ENCODE data around the gene TTC22.

Gene TTC22

GRCh38 chr1:54812801-54813484, 11.8 kb upstream of the TTC22 start:
- no peak for TF ChIP-seq CTCF (IDR thresholded peaks at IDR 0.05; ENCODE audit: low read depth, low read length)
- H3K4me3 ChIP-seq (ENCODE audit: low read depth, low read length): no peak overlapping the region

GRCh38 chr1:54811739-54812655, 10.9 kb upstream of the TTC22 start:
- no peak for TF ChIP-seq CTCF (IDR thresholded peaks at IDR 0.05; ENCODE audit: low read depth, low read length)
- no peak overlapping the region for H3K4me3 ChIP-seq (ENCODE audit: low read depth, low read length)

- no peak overlapping the region for H3K4me3 ChIP-seq (ENCODE audit: low read depth, low read length)
- no peak for TF ChIP-seq CTCF (IDR thresholded peaks at IDR 0.05; ENCODE audit: low read depth, low read length)
Measured at GRCh38 chr1:54811066-54811465, 9.9 kb upstream of the TTC22 start.

- no peak overlapping the region for H3K4me3 ChIP-seq (ENCODE audit: low read depth, low read length)
- TF ChIP-seq CTCF (IDR thresholded peaks at IDR 0.05; ENCODE audit: low read depth, low read length): peak; percentile 77
Measured at GRCh38 chr1:54810153-54810942, 9.2 kb upstream of the TTC22 start.

GRCh38 chr1:54809496-54810074, 8.5 kb upstream of the TTC22 start:
- no peak for TF ChIP-seq CTCF (IDR thresholded peaks at IDR 0.05; ENCODE audit: low read depth, low read length)
- no peak overlapping the region for H3K4me3 ChIP-seq (ENCODE audit: low read depth, low read length)

GRCh38 chr1:54808443-54809207, 7.5 kb upstream of the TTC22 start:
- peak; percentile 47 for TF ChIP-seq CTCF (IDR thresholded peaks at IDR 0.05; ENCODE audit: low read depth, low read length)
- no peak overlapping the region for H3K4me3 ChIP-seq (ENCODE audit: low read depth, low read length)
